CD4-positive, alpha-beta T cell (primary cell): ENCODE measurements around the gene SLC25A33. TPM values are rescaled to one million over a fixed set of nuclear protein-coding genes. Genes with fewer than 3 reads are reported as not detected.

Experiments used
- ATAC-seq: fragments of 200-7000 bp; cut with Tn5 transposase; one replicate; pipeline ENCODE4 v1.10.0; 2022; ENCODE audit warnings: mild to moderate bottlenecking; ENCODE audit not compliant: poor library complexity
- CTCF ChIA-PET: fragments of 350-600 bp; sonication (Branson Sonifier 250); formaldehyde crosslinking; loops from one replicate; lab custom pipeline; 2021; ENCODE audit warnings: antibody characterized with exemption, inconsistent platforms; lab: Charles Lee
- POLR2A ChIA-PET: fragments of 350-600 bp; sonication (Branson Sonifier 250); formaldehyde crosslinking; loops from one replicate; lab custom pipeline; 2021; ENCODE audit warnings: antibody characterized with exemption, inconsistent platforms; lab: Charles Lee
- DNase-seq, 14 experiments: peaks; one replicate each; pipeline ENCODE4 v3.0.0-alpha.2; 2013 to 2020; ENCODE audit warnings: mixed read lengths in 2 of 14
- H3K27ac ChIP-seq, 2 donors: one replicate each; pipeline versions ENCODE4 v1.5.1 to v1.7.0; 2013; ENCODE audit warnings: low read length in 2 of 2, low read depth in 1 of 2, mild to moderate bottlenecking in 1 of 2
- H3K27me3 ChIP-seq, 2 experiments: 1 replicate in 1 of 2; 2 replicates in 1 of 2; pipeline versions ENCODE4 v1.6.1 to v1.7.0; 2013; ENCODE audit warnings: low read length in 2 of 2, control low read depth in 1 of 2, mild to moderate bottlenecking in 1 of 2, moderate library complexity in 1 of 2; ENCODE audit not compliant: insufficient read depth in 2 of 2, control insufficient read depth in 1 of 2
- H3K36me3 ChIP-seq: one replicate; pipeline ENCODE4 v1.6.1; 2013; ENCODE audit warnings: low read length, control low read depth; ENCODE audit not compliant: insufficient read depth
- H3K4me1 ChIP-seq: one replicate; pipeline ENCODE4 v1.6.1; 2013; ENCODE audit warnings: low read length, control low read depth; ENCODE audit not compliant: insufficient read depth
- H3K4me3 ChIP-seq: one replicate; pipeline ENCODE4 v1.5.1; 2013; ENCODE audit warnings: mild to moderate bottlenecking, low read length, moderate library complexity
- H3K9me3 ChIP-seq, 2 experiments: 1 replicate in 1 of 2; 2 replicates in 1 of 2; pipeline versions ENCODE4 v1.6.1 to v1.7.0; 2013; ENCODE audit warnings: low read length in 2 of 2, mild to moderate bottlenecking in 2 of 2, control low read depth in 1 of 2, moderate library complexity in 1 of 2; ENCODE audit not compliant: control insufficient read depth in 1 of 2, insufficient read depth in 1 of 2
- H3K27ac Mint-ChIP-seq: one replicate; pipeline ENCODE4 v1.8.0; 2020; ENCODE audit warnings: mixed read lengths
- H3K27me3 Mint-ChIP-seq: one replicate; pipeline ENCODE4 v1.8.0; 2021; ENCODE audit warnings: mixed read lengths
- H3K36me3 Mint-ChIP-seq: one replicate; pipeline ENCODE4 v1.8.0; 2021; ENCODE audit warnings: low read depth, mixed read lengths
- H3K4me1 Mint-ChIP-seq: one replicate; pipeline ENCODE4 v1.8.0; 2021; ENCODE audit warnings: low read depth, mixed read lengths
- H3K4me3 Mint-ChIP-seq: one replicate; pipeline ENCODE4 v1.8.0; 2020; ENCODE audit warnings: mild to moderate bottlenecking, mixed read lengths
- H3K9me3 Mint-ChIP-seq: one replicate; pipeline ENCODE4 v1.8.0; 2020; ENCODE audit warnings: mixed read lengths
- intact Hi-C, 2 experiments: fragments of 100-400 bp; cut with DNase I in 1 of 2; cut with micrococcal nuclease in 1 of 2; formaldehyde crosslinking; loops; one replicate each; pipeline versions ENCODE4 v1.15.1 to v1.9.0; 2023 to 2025; cut with DNase I, micrococcal nuclease
- total RNA-seq, 174 experiments: library from RNA in 2 of 174; stranded (reverse) in 2 of 174; gene quantifications; one replicate each; pipeline ENCODE4 v1.2.3 and lab custom pipeline; 2021 to 2026
- TF ChIP-seq, protein P1 (sequence below): fragments of 200-600 bp; IDR thresholded peaks from one replicate; pipeline ENCODE4 v1.8.0; 2022; ENCODE audit warnings: antibody characterized with exemption, mild to moderate bottlenecking

SLC25A33 gene
- total RNA-seq, 2 experiments from 2014 or later, result 5.9 to 6.6 TPM

DNA sequence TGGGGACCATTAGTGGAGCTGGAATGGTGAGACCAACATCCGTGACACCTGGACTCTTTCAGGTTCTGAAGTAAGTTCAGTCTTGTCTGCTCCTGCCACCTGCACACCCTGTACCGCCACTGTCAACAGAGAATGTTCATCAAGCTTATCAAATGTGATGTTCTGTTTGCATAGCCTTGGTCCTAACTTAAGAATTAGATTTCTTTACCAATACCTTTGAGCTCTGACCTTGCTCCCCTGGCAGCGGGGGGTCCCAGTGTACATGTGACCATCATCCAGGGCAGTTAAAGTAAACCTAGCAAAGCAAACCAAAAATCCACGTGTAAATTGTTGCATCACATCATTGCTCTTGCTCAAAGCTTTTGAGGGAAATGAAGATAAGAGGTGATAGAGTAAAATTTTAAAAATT, 14.5 kb downstream of the SLC25A33 start:
- peaks cover 12% of the 10 kb centered on the region for H3K4me1 ChIP-seq
- ChIA-PET POLR2A (no interaction called here), CTCF (no interaction called here)
- H3K9me3 Mint-ChIP-seq, result no peaks in the 10 kb centered on the region
- no peaks in the 10 kb centered on the region for H3K9me3 ChIP-seq
- no peaks in the 10 kb centered on the region for H3K27me3 Mint-ChIP-seq
- no peak overlapping the region for H3K4me3 Mint-ChIP-seq
- ATAC-seq (no peak), DNase-seq (no peak)
- H3K27ac ChIP-seq, result no peak overlapping the region
- no peak overlapping the region for H3K4me3 ChIP-seq
- no peaks in the 10 kb centered on the region for H3K27me3 ChIP-seq
- intact Hi-C loops, result no loop called here
- H3K36me3 Mint-ChIP-seq, result peaks cover 52% of the 10 kb centered on the region
- H3K36me3 ChIP-seq, result peaks cover 21% of the 10 kb centered on the region
- TF ChIP-seq, protein P1, sequence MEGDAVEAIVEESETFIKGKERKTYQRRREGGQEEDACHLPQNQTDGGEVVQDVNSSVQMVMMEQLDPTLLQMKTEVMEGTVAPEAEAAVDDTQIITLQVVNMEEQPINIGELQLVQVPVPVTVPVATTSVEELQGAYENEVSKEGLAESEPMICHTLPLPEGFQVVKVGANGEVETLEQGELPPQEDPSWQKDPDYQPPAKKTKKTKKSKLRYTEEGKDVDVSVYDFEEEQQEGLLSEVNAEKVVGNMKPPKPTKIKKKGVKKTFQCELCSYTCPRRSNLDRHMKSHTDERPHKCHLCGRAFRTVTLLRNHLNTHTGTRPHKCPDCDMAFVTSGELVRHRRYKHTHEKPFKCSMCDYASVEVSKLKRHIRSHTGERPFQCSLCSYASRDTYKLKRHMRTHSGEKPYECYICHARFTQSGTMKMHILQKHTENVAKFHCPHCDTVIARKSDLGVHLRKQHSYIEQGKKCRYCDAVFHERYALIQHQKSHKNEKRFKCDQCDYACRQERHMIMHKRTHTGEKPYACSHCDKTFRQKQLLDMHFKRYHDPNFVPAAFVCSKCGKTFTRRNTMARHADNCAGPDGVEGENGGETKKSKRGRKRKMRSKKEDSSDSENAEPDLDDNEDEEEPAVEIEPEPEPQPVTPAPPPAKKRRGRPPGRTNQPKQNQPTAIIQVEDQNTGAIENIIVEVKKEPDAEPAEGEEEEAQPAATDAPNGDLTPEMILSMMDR, result no peak
- no peak overlapping the region for H3K27ac Mint-ChIP-seq
- H3K4me1 Mint-ChIP-seq, result peaks cover 21% of the 10 kb centered on the region

DNA sequence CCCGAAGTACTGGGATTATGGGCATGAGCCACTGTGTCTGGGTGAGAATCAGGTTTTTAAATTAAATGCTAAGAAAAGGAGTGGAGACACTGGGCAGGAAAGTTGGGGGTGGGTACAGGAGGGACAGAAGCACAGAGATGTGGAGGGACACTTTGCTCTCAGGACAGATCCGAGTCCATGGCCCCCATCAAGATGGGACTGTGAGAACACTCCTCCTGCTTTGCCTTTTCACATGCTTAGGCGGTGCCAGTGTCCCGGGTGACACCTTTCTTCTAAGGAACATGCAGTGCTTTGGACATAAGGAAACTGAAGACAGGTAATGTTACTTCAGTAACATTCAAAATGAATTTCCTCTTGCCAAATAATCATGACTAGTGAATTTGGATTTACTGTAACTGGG, 16.7 kb downstream of the SLC25A33 start:
- Histone ChIP-seq H3K4me1 (peaks cover 22% of the 10 kb centered on the region), H3K4me3 (no peak overlapping the region), H3K9me3 (no peaks in the 10 kb centered on the region), H3K27ac (no peak overlapping the region), H3K36me3 (peaks cover 21% of the 10 kb centered on the region), H3K27me3 (no peaks in the 10 kb centered on the region)
- no peak overlapping the region for H3K27ac Mint-ChIP-seq
- CTCF ChIA-PET, result interaction anchor here (1.8 kb wide), 1 partner anchor 14 kb away, joined by 4 read pairs; no protein-coding TSS in a partner anchor
- intact Hi-C loops, result no loop called here
- no peak overlapping the region for H3K4me3 Mint-ChIP-seq
- TF ChIP-seq, protein P1, result no peak
- no peaks in the 10 kb centered on the region for H3K9me3 Mint-ChIP-seq
- H3K4me1 Mint-ChIP-seq, result peaks cover 32% of the 10 kb centered on the region
- peaks cover 58% of the 10 kb centered on the region for H3K36me3 Mint-ChIP-seq
- POLR2A ChIA-PET, result no interaction called here
- no peaks in the 10 kb centered on the region for H3K27me3 Mint-ChIP-seq
- ATAC-seq, result no peak
- no peak for DNase-seq

DNA sequence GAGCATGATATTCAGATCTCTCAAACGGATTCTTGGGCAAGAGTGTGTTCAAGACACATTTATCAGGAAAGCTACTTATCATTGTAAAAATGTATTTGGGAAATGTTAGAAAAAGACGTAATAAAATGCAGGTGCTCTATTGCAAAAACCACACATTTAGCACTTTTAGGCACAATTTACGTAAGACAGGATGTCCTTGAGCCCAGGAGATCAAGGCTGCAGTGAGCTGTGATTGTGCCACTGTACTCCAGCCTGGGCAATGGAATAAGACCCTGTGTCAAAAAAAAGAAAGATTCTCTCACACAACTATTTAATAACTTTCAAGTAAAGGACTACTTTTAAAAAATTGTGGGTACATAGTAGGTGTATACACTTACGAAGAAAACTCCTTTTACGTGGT, 18.4 kb downstream of the SLC25A33 start:
- Mint-ChIP-seq H3K36me3 (peaks cover 57% of the 10 kb centered on the region), H3K4me3 (no peak overlapping the region), H3K9me3 (no peaks in the 10 kb centered on the region), H3K27me3 (no peaks in the 10 kb centered on the region), H3K27ac (peak overlapping the region; percentile 63), H3K4me1 (peaks cover 41% of the 10 kb centered on the region)
- Histone ChIP-seq H3K4me3 (no peak overlapping the region), H3K36me3 (peaks cover 18% of the 10 kb centered on the region), H3K9me3 (no peaks in the 10 kb centered on the region), H3K4me1 (peaks cover 22% of the 10 kb centered on the region), H3K27ac (no peak overlapping the region), H3K27me3 (no peaks in the 10 kb centered on the region)
- ChIA-PET CTCF (interaction anchor here (1.3 kb wide), 1 partner anchor 31 kb away, joined by 4 read pairs; the partner anchor contains the start of gene TMEM201), POLR2A (no interaction called here)
- ATAC-seq (no peak), DNase-seq (no peak)
- intact Hi-C loops, result no loop called here
- TF ChIP-seq, protein P1, result no peak
